GM19397 (cell line): ENCODE data around the gene ST6GALNAC3.
"Not testable (repeated sequence)": the region's sequence is repeated elsewhere in the genome, so short reads cannot be mapped to it uniquely, and the experiment has no call there.

Experiments used
- ATAC-seq: cut with Tn5 transposase; IDR thresholded peaks from one replicate; pipeline ENCODE4 v1.9.1; 2021; ENCODE audit warnings: mild to moderate bottlenecking, moderate library complexity; ENCODE audit not compliant: unreplicated experiment

The ST6GALNAC3 gene

DNA sequence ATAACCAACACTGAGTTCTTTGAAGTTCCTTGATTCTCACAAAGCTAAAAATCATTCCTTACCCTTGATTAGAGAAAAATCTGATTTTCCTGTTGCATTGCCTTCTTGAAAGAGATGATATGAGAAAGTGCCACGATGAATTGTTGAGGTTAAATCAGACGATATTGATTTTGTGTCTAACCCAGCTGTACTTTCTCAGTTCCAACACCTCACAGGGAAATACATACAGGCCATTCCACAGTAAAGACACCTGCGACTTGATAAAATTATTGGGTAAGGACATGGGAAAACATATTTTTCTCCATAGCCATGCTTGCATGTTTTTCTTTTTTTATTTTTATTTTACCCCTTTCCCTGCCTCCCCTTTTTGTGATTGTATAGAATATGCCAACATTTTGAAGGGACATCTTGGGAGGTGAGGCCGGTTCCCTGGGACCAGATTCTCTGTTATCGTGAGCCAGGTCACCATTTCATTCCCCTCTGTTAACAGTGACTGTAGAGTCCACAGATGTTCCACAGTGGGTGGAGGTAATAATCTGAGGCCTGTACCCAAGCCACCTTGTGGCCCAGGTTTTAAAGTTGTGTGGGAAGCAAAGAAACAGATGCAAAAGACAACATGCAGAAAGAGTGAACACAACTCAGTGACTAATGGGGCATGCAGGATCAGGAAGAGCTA is 537.4 kb downstream of the ST6GALNAC3 start:
- no peak for ATAC-seq

DNA sequence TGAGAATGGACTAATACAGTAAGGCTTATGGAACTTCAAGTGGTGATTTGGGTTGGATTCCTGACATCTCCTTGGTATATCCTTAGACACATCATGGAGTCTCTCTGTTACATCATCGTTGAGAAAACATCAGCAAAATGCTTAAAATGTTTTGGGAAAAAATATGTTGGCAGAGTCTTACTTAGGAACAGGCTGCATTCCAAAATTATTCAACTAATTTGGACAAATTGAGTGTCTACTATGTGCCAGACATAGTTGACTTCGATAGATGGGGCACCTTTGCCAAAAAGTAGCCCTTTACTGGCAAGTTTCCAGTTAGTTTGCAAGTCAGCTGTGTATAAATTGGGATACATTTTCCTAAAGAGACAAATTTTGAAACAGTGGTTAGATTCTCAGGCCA is 539.3 kb downstream of the ST6GALNAC3 start:
- ATAC-seq: no peak

DNA sequence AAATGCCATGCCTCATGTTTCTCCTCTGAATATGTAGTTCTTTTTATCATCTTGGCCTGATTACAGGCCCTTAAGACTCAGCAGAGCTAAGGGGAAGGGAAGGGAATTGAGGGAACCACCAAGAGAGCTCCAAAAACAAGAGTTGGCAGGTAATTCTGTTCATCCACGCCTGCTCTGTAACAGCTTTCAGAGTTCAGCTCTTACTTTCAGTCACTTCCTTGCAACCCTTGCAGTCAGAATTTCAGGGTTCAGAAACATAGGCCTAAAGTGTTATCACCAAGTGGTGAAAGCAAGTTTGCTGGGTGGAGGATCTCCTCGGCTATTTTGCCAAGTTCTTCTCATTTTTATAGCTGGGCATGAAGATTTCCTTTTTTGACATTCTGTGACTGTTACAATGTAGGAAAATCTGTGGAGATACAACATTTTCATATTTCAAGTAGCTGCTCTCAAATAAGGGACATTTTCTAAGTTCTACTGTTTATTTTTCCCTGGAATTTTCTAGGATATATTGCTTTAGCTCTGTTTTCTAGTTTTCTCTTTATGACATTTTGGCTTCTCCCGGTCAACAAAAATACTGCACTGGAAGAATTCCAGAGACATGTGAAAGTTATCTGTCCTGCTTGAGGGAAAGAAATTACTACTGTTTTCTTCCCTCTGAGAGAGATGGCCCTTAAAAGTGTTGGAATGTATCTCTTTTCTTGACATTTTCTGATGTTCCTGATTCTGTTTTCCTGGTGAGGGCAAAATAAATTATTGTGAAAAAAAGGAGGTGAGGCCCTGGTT is 540.9 kb downstream of the ST6GALNAC3 start:
- ATAC-seq: no peak

DNA sequence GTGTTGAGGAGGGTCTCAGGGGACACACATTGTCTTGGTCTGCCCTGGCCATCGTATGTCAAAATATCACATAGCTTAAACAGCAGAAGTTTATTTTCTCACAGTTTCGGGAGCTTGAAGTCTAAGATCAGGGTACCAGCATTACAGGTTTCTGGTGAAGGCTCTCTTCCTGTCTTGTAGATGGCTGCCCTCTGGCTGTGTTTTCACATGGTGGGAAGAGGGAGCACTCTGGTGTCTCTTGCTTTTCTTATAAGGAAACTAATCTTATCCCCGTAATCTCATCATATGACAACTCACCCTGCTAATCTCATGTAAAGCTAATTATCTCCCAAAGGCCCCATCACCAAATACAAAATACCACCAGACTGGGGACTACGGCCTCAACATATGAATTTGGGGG is 545.8 kb downstream of the ST6GALNAC3 start:
- no peak for ATAC-seq

DNA sequence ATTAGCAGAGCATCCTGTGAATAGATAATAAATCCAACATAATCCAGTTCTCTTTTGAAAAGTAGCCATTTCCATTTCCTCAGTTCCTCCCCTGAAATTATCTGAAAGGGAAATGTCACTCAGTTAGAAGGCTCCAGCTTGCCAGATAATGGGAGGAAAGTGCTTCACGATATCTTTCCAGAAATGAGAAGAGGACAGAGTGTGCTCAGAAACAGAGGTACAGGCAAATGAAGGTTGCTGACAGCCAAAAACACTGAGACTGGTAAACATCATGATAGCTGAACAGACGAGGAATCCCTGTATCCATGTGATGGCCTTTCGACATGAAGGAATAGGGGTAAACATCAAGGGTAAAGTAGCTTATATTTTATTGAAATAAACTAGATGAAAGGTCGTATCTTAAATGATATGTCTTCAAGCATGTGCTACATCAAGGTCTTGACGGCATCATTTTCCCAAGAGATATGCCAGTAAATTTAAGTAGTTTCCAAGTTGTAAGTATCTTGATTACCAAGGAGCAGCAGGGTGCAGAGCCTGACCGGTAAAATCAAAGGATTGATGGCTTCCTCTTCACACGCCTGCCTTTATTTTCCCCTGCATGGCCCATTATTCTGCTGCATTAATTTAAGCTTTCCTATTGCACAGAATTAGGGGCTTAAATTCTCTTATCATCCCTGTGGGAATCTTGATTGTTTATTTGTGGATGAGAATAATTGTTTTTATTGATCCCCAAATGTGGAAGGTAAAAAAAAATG is 548.4 kb downstream of the ST6GALNAC3 start:
- ATAC-seq: no peak

DNA sequence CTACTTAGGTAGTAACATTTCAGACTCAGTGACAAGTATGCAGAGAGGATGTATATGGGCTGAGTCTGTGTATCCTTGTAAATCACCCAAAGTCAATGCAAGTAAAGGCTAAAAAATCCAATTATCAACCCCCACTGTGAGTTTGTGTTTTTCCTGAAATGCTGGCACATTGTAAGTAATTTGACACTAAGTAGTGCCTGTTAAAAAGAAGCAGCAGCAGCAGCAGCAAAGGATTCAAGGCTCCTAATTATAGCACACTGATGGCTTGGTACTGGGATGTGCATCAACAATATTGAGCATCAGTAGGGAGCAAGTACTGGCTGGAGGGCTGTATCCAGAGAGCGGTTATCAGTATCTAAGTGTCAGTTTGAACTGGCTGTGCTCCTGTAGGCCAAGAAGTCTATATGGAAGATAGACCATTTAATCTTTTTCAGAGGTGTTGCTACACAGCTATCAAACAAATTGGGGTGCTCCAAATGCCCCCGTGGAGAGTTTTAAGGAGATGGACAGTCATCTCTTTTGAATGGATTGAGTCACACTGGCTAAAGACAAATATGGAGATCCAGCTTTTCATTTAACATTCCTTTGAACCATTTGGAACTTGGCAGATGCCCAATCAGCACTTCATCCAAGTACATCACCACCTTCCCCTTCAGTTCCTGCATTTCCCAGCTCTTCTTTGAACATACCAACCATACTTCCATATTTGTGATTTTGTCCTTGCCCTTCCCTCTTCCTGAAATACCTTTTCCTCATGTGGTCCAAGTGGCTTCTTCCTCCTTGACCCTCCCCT is 551.5 kb downstream of the ST6GALNAC3 start:
- ATAC-seq: no peak

DNA sequence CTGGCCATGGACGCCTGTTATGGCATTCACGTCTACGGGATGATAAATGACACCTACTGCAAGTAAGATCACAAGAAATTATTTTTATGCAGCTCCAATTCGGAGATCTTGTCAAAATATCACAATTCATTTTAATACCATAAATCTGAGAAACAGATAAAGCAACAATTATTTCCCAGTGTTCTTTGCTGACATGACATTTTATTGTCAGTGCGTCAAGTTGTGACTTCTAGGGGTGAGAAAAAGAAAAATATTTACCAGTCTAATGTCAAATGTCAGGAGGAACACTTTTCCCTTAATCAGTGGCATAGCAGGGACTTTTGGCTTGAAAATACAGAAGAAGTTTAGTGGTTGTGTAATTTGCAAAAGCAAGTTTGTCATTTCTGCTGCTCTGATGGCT is 553.0 kb downstream of the ST6GALNAC3 start:
- ATAC-seq: no peak

DNA sequence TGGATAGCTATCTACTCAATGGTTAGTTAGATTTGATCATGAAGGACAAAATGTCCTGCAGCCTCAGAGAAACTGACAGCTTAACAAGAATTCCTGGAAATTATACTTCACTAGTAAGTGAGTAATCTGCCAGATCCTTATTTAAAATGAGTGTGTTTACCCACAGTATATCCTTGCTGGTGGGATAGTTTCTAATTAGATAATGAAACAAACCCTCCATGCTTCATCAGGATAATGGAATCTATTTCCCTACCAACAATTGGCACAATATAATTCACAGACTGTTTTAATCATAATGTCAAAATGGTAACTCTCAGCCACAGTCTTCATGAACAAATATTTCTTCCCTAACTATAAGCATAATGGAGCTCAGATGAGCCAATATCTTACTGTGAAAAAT is 553.4 kb downstream of the ST6GALNAC3 start:
- ATAC-seq: no peak

DNA sequence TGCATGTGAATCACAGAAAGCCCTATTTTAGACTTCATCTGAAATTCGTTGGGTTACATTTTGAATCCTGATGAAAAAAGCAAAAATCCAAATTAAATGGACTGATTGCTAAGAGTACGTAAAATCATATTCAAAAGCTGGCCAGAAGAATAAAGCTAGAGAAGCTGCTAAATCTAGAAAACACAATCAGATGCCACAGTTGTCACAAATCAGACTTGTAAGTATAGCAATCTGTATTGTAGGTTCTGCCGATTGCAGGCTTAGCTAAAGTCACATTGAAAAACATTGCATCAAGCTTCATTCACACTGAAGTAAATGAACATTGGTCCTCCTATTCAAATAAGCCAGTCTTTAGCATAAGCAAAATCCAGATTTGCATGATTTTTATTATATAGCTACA is 557.6 kb downstream of the ST6GALNAC3 start:
- ATAC-seq: no peak

DNA sequence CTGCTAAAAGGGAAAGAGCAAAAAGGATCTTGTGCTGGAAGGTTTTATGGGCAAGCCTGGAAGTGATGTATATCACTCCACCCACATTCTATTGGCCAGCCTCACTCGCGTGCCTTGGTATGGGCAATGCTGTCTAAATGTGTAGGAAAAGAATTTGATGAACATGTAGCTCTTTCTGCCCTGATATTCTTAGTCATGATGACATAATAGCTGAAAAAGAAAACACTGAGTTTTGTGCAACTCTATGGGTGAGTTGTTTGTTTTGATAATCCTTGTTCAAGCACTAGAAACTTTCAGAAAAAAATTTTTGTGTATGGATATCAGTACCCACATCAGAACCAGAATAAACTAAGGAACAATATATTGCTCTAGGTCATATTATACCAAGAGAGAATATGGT is 561.2 kb downstream of the ST6GALNAC3 start:
- no peak for ATAC-seq

DNA sequence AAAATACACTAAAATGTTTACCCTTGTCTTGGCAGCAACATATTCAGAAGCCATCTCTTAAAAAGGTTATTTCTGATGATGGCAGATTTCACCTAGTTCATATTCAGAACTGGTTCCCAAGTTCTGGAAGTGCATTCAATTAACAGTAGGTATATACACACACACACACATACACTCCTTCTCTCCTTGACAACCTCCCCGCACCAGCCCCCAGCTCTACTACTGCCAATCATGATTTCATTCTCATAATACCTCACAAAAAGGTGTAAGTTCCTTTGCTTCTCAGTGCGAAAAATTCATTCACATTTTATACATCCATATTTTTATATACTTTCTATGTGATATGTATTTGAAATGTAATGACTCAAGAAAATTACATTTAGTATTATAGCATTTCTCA is 564.6 kb downstream of the ST6GALNAC3 start:
- ATAC-seq: no peak

DNA sequence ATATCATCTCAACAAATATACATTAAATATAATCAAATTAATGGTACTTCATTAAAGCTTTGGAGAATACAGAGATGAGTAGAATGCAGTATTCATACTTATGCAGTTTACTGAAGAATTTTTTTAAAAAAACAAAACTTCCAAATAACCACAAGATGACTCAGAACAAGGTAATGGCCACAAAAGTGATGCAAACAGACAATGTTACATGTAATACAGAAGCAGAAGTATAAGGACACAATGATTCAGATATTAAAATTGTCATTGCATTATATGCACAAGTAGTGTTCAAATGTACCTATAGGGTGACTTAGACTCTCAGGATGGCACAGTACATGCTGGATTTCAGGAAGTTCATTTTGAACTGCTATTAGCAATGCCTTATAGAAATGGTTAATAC is 565.5 kb downstream of the ST6GALNAC3 start:
- no peak for ATAC-seq

DNA sequence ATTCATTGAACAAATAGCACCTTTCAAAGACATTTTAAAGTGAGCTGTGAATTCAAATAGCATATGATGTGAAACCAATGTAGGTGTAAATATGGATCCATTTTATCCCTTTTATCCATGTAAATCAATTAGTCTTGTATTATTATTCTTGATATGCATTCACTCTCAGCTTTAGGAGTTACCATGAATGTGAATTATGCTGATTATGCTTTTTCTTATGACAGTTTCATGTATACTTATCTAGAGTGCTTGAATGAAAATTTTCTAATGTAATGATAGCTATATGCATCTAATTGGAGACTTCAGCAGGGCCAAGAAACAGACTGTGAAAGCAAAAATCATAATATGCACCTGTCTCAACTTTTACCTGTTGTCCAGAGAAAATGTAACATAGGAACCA is 566.2 kb downstream of the ST6GALNAC3 start:
- no peak for ATAC-seq

DNA sequence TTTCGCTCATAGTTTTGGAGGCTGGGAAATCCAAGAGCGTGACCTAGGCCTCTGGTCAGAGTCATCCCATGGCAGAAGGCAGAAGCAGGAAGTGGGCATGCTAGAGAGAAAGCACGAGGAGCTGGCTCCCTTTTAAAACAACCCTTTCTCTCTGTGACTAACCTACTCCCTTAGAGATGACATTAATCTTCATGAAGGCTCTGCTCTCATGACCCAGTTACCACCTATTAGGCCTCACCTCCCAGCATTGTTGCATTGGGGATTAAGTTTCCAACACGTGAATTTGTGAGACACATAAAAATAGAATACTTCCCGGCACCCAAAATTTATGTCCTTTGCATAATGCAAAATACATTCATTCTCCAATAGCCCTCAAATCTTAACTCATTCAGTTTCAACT is 569.6 kb downstream of the ST6GALNAC3 start:
- no peak for ATAC-seq

DNA sequence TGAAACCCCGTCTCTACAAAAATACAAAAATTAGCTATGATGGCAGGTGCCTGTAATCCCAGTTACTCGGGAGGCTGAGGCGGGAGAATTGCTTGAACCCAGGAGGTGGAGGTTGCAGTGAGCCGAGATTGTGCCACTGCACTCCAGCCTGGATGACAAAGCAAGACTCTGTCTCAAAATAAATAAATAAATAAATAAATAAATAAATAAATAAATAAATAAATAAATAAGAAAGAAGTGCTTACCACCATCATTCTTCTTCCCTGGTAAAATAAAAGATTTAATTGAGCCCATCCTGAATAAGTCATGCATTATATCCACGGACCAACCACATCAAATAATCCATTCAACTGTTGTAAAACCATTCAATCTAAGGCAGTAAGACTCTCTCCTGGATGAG is 578.3 kb downstream of the ST6GALNAC3 start:
- ATAC-seq: not testable (repeated sequence)

DNA sequence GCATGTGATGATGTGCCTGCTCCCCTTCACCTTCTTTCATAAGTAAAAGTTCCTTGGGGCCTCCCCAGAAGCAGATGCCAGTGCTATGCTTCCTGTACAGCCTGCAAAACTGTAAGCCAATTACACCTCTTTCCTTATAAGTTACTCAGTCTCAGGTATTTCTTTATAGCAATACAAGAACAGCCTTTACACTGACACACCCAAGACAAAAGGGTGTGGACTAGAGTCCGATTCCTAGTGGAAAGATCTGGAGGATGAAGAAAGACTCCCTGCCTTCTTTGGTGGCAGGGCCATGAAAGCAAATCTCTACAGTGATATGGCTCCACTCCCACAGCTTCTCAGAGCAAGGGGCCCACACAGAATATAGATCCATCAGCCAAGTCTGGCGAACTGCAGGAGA is 583.1 kb downstream of the ST6GALNAC3 start:
- ATAC-seq: no peak

DNA sequence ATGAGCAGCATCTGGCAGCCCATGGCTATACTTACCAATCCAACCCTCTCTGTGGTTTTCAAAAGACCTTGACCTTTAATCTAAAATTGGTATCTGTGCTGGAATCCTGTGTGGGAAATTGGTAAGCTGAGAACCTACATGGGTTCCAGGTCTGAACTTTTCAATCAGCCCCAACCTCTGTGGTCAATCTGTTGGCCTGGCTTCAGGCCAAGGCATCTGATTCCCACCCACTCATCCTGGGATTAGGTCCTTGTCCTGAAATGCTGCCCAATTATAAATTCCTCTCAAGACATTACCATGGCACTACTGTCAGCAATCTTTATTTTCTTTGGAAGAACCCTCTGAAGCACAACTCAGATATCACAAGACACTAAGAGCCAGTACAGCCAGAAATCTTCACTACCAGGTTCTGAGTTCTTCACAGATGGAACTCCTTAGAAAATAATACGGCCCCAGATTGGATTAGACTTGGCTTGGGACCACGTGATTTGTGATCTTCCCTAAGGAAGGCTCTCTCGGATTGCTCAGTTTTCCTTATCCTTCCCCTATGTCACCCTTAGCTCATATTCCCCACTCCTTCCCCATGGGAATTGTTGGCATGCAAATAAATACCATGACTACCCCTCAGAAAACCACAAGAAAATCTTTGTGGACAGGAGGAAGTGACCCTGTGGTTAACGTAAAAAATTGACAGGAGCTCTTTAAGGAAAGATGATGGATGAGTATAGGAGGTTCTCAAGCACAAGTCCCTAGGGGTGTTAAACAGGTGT is 584.8 kb downstream of the ST6GALNAC3 start:
- no peak for ATAC-seq

DNA sequence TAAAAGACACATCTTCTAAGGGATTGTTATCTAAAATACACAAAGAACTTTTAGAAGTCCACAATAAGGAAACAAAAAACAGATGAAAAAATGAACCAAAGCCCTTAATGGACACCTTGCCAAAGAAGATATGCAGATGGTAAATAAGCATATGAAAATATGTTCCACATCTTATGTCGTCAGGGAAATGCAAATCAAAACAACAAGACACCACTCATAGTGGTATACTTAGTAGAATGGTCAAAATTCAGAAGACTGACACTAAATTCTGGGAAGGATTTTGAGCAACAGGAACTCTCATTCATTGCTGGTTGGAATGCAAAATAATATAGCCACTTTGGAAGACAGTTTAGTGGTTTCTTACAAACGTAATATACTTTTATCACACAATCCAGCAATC is 587.0 kb downstream of the ST6GALNAC3 start:
- no peak for ATAC-seq

DNA sequence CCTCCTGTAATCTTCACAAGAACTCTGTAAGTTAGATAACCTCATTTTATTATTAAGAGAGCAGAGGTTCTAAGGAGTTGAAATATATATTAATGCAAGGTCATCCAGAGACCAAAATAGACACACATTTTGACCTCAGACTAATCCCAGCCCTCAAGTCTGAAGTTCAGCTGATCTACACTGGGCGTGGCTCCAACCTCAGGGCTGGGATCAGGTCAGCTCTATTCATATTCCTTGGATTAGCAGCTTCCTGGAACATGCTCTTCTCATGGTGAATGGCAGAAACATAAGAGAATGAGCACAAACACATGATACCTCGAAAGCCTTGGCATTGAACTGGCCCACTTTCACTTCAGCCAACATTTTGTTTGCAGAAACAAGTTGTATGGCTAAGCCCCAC is 592.0 kb downstream of the ST6GALNAC3 start:
- no peak for ATAC-seq

DNA sequence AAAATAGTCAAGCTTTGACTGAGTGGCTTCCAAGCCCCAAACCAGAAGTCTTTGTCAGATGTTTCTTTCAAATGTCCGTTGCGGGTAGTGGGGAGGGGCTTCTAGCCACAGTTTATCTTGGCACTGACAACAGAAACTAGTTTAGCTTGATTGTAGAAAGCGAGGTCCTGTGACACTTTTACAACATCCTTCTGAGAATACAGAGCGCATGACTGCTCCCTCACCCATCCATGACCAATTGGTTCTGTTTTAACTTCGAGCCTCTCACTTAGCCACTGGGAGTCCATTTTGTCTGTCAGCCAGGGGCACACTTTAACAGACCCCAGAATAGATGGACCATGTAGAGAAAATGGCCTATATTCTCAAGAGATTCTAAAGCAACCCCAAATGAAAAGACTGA is 593.5 kb downstream of the ST6GALNAC3 start:
- ATAC-seq: peak; percentile 55
